Lung (tissue), 12 donors: ENCODE results near the gene B4GALNT4. TPM values are rescaled to one million over a fixed set of nuclear protein-coding genes. Genes with fewer than 3 reads are reported as not detected.

Experiments
- ATAC-seq: fragments of 200-7000 bp; cut with Tn5 transposase; one replicate; pipeline ENCODE4 v1.9.1; 2020; ENCODE audit warnings: moderate number of reproducible peaks; ENCODE audit not compliant: insufficient read depth, low FRiP score
- DNase-seq, 3 donors: peaks; one replicate each; pipeline ENCODE4 v3.0.0-alpha.2; 2013 to 2017
- H3K27ac ChIP-seq, 2 donors: one replicate each; pipeline ENCODE4 v1.5.1; 2013; ENCODE audit warnings: mild to moderate bottlenecking in 2 of 2, moderate library complexity in 2 of 2, control low read depth in 1 of 2, inconsistent platforms in 1 of 2, low read depth in 1 of 2, low read length in 1 of 2
- H3K27me3 ChIP-seq, 3 donors: one replicate each; pipeline ENCODE4 v1.5.1; 2013; ENCODE audit warnings: low read length in 2 of 3; ENCODE audit not compliant: control insufficient read depth in 3 of 3, insufficient read depth in 3 of 3
- H3K36me3 ChIP-seq, 4 donors: one replicate each; pipeline ENCODE4 v1.5.1; 2013; ENCODE audit warnings: low read length in 4 of 4, mild to moderate bottlenecking in 1 of 4, moderate library complexity in 1 of 4; ENCODE audit not compliant: control insufficient read depth in 4 of 4, insufficient read depth in 4 of 4
- H3K4me1 ChIP-seq, 5 donors: one replicate each; pipeline ENCODE4 v1.5.1; 2013; ENCODE audit warnings: low read length in 5 of 5, mild to moderate bottlenecking in 2 of 5, moderate library complexity in 1 of 5; ENCODE audit not compliant: control insufficient read depth in 5 of 5, insufficient read depth in 5 of 5
- H3K4me3 ChIP-seq: one replicate; pipeline ENCODE4 v1.5.1; 2013; ENCODE audit warnings: mild to moderate bottlenecking, control low read depth, moderate library complexity
- H3K9ac ChIP-seq, 2 donors: one replicate each; pipeline ENCODE4 v1.5.1; 2013; ENCODE audit warnings: low read length in 2 of 2, control low read depth in 1 of 2; ENCODE audit not compliant: insufficient read depth in 1 of 2
- H3K9me3 ChIP-seq, 4 donors: one replicate each; pipeline ENCODE4 v1.5.1; 2013; ENCODE audit warnings: low read length in 3 of 4, mild to moderate bottlenecking in 1 of 4, moderate library complexity in 1 of 4; ENCODE audit not compliant: control insufficient read depth in 4 of 4, insufficient read depth in 3 of 4
- CTCF ChIP-seq: IDR thresholded peaks from 2 replicates; pipeline ENCODE4 v1.5.1; 2012; ENCODE audit warnings: mild to moderate bottlenecking; ENCODE audit errors: control extremely low read depth, extremely low read depth
- whole genome bisulfite sequencing, 2 donors: extraction: QIAGEN DNeasy Blood & Tissue Kit; methylation state at CpG; one replicate each; pipeline ENCODE4 v1.1.7; 2013; 5-methylcytosine and 5-hydroxymethylcytosine counted together
- polyA plus RNA-seq, 2 donors: library from polyadenylated mRNA; stranded (reverse); fragments of 200-250 nt; gene quantifications; one replicate each; pipeline ENCODE4 v1.2.1, GENCODE V29; 2013
- total RNA-seq, 2 donors: library from RNA; depleted of rRNA in 1 of 2; stranded (reverse); fragments of >200 nt in 1 of 2; gene quantifications; one replicate each; pipeline ENCODE4 v1.2.1, GENCODE V29; 2014 to 2021
- donor health status: control.
- donor health status: control.
- donor health status: Bipolar disorder and iron deficiency.
- donor health status: healthy.
- donor health status: DM: yes; HTN: yes; CAD: no.

B4GALNT4 gene
- total and polyA plus RNA-seq, 4 donors, result 1.4 to 6.8 (median 3.3) TPM

GRCh38 chr11:325796-326591 lies 43.3 kb upstream of the B4GALNT4 start:
- H3K4me3 ChIP-seq, result no peak overlapping the region
- no peaks in the 10 kb centered on the region for H3K27me3 ChIP-seq
- peak overlapping the region in 1 of 2 donors; percentile 11 for H3K9ac ChIP-seq
- H3K4me1 ChIP-seq, result peaks cover 0 to 43% (median 12%) of the 10 kb centered on the region in 5 donors
- no peak for DNase-seq
- WGBS, 2 donors, result 68 to 86% methylated on average over 30 of the region's 30 CpGs
- peak overlapping the region; percentile 83 to 91 for H3K27ac ChIP-seq
- H3K9me3 ChIP-seq, result no peaks in the 10 kb centered on the region
- no peak for ATAC-seq
- H3K36me3 ChIP-seq, result no peaks in the 10 kb centered on the region
- no peak for TF ChIP-seq CTCF

DNA sequence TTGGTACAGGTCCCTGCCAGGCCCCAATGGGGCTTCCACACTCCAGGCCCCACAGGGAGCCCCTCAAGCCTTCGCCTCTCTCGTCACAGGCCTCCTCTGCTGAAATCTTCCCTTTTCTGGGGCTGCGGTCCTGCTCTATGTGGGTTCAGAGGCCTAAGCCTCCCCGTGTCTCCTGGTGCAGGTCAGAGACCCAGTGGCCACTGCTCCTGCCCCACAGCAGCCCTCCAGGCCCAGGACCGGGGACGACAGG lies 42.8 kb upstream of the B4GALNT4 start:
- WGBS, 2 donors, result 24 to 48% methylated on average over 6 of the region's 6 CpGs
- no peak overlapping the region for H3K4me3 ChIP-seq
- ATAC-seq (no peak), DNase-seq (no peak)
- H3K27ac ChIP-seq, result peak overlapping the region; percentile 83 to 91
- H3K9ac ChIP-seq, result peak overlapping the region in 1 of 2 donors; percentile 11
- no peaks in the 10 kb centered on the region for H3K27me3 ChIP-seq
- peaks cover 0 to 42% (median 12%) of the 10 kb centered on the region in 5 donors for H3K4me1 ChIP-seq
- no peaks in the 10 kb centered on the region for H3K36me3 ChIP-seq
- no peaks in the 10 kb centered on the region for H3K9me3 ChIP-seq
- no peak for TF ChIP-seq CTCF

DNA sequence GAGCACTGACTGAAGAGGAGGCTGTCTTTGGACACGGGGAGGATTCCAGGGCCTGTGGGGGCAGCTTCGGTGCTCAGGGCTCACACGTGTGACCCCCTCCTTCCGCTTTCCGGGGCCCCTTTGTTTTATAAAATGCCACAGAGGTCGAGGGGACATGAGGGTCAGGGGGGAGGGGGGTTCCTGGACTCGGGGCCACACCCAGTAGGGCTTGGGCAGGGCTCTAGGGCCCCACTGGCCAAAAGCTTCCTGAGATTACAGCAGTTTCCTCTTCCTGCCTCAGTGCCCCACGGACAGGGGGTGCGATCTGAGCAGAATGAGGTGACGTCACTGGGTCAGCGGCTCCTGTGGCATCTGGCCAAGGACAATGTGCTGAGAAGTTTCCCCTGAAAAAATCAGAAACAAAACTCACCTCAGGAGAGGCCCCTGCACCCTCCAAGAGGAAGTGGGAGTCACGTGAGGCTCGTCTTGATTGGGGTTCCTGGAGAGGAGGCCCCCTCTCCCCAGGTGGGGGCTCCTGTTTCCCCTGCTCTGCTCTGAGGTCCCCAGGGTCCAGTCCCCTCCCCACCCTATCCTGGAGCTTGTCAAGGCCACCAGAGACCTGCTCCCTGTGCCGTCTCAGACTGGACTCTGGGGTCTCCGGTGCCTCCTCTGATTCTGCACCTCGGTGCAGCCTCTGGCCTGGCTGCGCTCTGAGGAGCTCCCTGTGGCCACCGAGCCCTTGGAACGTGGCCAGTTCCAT lies 42.3 kb upstream of the B4GALNT4 start:
- Histone ChIP-seq H3K9ac (peak overlapping the region in 1 of 2 donors; percentile 64), H3K4me3 (no peak overlapping the region), H3K4me1 (peaks cover 0 to 42% (median 12%) of the 10 kb centered on the region in 5 donors), H3K36me3 (no peaks in the 10 kb centered on the region), H3K27me3 (no peaks in the 10 kb centered on the region), H3K9me3 (no peaks in the 10 kb centered on the region), H3K27ac (peak overlapping the region; percentile 83 to 91)
- peak; percentile 80 to 83 (median 81) for DNase-seq
- peak; percentile 89 for ATAC-seq
- TF ChIP-seq CTCF, result no peak
- WGBS, 2 donors, result 7 to 20% methylated on average over 19 of the region's 19 CpGs
